Central memory CD8-positive, alpha-beta T cell (primary cell): ENCODE data around the gene LAMA4.
"Not testable (repeated sequence)": the region's sequence is repeated elsewhere in the genome, so short reads cannot be mapped to it uniquely, and the experiment has no call there.

Source experiments
- ATAC-seq: fragments of 150-1000 bp; cut with Tn5 transposase; replicated peaks from 2 replicates; pipeline ENCODE4 v1.10.0; 2022; ENCODE audit warnings: mild to moderate bottlenecking, moderate FRiP score, moderate number of reproducible peaks; ENCODE audit not compliant: poor library complexity, severe bottlenecking; ENCODE audit errors: extremely low read depth
- DNase-seq, 2 donors: peaks; one replicate each; pipeline ENCODE4 v3.0.0; 2021; ENCODE audit warnings: low spot score in 2 of 2
- H3K27ac Mint-ChIP-seq: one replicate; pipeline ENCODE4 v1.8.0; 2022; ENCODE audit warnings: low read depth, mild to moderate bottlenecking, moderate library complexity, mixed read lengths
- H3K27me3 Mint-ChIP-seq: one replicate; pipeline ENCODE4 v1.8.0; 2022; ENCODE audit warnings: mixed read lengths
- H3K36me3 Mint-ChIP-seq: one replicate; pipeline ENCODE4 v1.8.0; 2022; ENCODE audit warnings: mild to moderate bottlenecking, moderate library complexity, mixed read lengths; ENCODE audit not compliant: insufficient read depth
- H3K4me1 Mint-ChIP-seq: one replicate; pipeline ENCODE4 v1.8.0; 2022; ENCODE audit warnings: mixed read lengths
- H3K4me3 Mint-ChIP-seq: one replicate; pipeline ENCODE4 v1.8.0; 2022; ENCODE audit warnings: mild to moderate bottlenecking, moderate library complexity, mixed read lengths
- H3K9me3 Mint-ChIP-seq: one replicate; pipeline ENCODE4 v1.8.0; 2022; ENCODE audit warnings: mixed read lengths

Gene LAMA4

DNA sequence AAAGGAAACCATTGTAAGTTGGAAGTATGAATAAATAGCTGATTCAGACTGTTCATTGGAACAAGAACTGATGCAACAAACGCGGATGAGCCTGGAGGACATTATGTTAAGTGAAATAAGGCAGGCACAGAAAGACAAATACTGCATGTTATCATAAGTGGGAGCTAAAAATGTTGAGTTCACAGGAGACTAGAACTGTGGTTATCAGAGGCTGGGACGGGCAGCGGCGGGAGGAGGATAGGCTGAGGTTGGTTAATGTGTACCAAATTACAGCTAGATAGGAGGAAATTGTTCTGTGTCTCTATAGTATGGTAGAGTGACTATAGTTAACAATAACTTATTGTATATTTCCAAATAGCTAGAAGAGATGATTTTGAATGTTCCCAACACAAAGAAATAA lies 126.2 kb downstream of the LAMA4 start:
- Mint-ChIP-seq H3K4me1 (no peaks in the 10 kb centered on the region), H3K27me3 (peaks cover 43% of the 10 kb centered on the region)
- no peak for ATAC-seq

DNA sequence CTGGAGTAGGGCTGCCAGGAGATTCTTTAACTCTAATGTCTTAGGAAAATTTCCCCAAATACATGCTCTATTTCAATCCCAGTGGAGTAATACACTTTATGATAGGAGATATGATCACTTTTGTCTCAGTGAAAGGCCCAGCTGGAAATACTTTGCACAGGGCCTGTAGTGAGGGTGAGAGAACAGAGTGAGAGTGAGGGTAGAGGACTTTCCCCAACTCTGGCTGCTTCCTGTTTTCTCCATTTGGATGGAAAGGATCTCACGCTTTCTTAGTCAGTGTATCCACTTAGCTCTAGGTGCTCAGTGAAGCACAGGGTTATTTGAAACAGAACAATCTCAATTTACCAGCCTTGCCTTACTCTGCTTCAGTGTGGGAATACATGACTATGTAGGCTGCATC lies 130.4 kb downstream of the LAMA4 start:
- ATAC-seq (no peak), DNase-seq (no peak)
- Mint-ChIP-seq H3K36me3 (no peaks in the 10 kb centered on the region), H3K27ac (no peak overlapping the region), H3K9me3 (no peaks in the 10 kb centered on the region), H3K4me1 (no peaks in the 10 kb centered on the region), H3K27me3 (peaks cover 50% of the 10 kb centered on the region), H3K4me3 (no peak overlapping the region)

More for the DNA sequence above, 126.2 kb downstream of the LAMA4 start:
- no peaks in the 10 kb centered on the region for H3K9me3 Mint-ChIP-seq
- H3K27ac Mint-ChIP-seq = no peak overlapping the region
- no peak overlapping the region for H3K4me3 Mint-ChIP-seq
- no peak for DNase-seq
- no peaks in the 10 kb centered on the region for H3K36me3 Mint-ChIP-seq

DNA sequence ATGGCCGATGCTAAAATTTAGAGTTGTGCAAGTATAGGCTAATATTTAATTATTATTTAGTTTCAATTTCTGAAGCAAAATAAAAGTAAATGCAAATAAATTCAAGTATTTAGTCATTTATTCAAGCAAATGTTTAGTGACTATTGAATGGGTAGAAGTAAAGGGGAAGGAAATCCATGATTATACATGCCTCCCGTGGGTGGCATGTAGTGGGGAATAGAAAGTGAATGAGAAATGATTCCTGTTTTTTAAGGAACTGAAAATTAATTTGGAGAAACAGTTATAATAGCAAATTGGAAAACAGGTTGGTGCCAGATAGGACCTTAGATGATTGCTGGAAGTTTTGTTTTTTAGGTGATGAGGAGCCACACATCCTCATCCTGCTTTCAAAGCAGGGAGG lies 131.6 kb downstream of the LAMA4 start:
- ATAC-seq (no peak), DNase-seq (no peak)
- no peaks in the 10 kb centered on the region for H3K36me3 Mint-ChIP-seq
- H3K9me3 Mint-ChIP-seq = no peaks in the 10 kb centered on the region
- no peaks in the 10 kb centered on the region for H3K4me1 Mint-ChIP-seq
- no peak overlapping the region for H3K27ac Mint-ChIP-seq
- peaks cover 38% of the 10 kb centered on the region for H3K27me3 Mint-ChIP-seq
- H3K4me3 Mint-ChIP-seq = no peak overlapping the region

DNA sequence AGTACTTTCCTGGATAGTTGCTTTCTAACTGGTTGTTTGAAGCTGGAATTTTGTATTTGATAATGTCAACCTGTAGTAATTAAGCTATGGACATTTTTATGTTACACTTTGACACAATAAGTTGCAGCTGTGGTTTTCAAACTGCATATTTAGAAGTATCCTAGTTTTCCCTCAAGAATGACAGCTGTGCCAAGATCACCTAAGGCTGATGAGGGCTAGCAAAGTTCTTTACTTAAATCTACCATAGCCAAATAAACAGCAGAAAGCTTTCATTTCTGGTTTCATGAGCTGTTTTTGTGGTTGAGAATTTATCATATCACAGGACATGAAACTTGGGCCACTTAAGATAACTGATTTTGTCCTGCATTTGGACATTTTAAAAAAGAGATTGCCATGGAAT lies 136.3 kb downstream of the LAMA4 start:
- H3K27ac Mint-ChIP-seq = no peak overlapping the region
- DNase-seq (no peak), ATAC-seq (no peak)
- no peak overlapping the region for H3K4me3 Mint-ChIP-seq
- no peaks in the 10 kb centered on the region for H3K4me1 Mint-ChIP-seq
- no peaks in the 10 kb centered on the region for H3K9me3 Mint-ChIP-seq
- H3K27me3 Mint-ChIP-seq = peaks cover 55% of the 10 kb centered on the region
- H3K36me3 Mint-ChIP-seq = no peaks in the 10 kb centered on the region

DNA sequence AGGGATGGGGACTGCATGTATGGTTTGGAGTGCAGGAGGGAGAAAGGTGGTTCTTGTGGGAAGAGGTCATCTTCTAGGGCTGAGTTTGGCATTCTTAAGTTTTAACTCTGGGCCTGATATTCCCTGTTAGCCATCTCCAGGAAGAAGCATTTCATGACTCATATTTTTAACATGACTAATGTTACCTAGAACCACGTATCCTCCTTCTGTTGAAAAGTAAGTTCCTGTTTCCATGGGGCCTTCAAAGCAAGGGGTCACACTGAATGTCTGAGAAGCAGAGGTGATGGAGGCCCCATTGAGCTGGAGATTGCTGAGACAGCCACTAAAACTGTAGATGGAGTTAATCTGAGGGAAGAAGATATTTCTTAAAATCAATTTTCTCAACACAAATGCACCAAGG lies 136.8 kb downstream of the LAMA4 start:
- Mint-ChIP-seq H3K4me3 (no peak overlapping the region), H3K27ac (no peak overlapping the region), H3K9me3 (no peaks in the 10 kb centered on the region), H3K27me3 (peaks cover 57% of the 10 kb centered on the region), H3K36me3 (no peaks in the 10 kb centered on the region), H3K4me1 (no peaks in the 10 kb centered on the region)
- ATAC-seq = no peak
- DNase-seq = no peak

DNA sequence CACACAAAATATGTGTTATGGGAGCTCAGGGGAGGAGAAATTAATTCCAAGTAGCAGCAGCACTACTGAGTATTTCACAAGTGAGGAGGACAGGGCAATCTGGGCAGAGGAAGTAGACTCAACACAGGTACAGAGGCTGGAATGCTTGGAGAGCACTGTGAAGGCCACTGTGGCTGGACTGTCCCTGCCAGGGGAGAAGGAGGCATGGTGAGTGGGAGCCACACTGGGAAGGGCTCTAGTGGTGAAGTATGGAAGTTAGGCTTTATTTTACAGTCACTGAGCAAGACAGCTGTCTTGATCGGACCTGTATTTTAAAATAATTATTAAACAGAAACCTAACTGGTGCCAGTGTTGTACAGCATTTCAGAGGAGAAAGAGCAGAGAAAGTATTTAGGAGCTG lies 138.1 kb downstream of the LAMA4 start:
- no peaks in the 10 kb centered on the region for H3K36me3 Mint-ChIP-seq
- H3K4me3 Mint-ChIP-seq = no peak overlapping the region
- H3K9me3 Mint-ChIP-seq = no peaks in the 10 kb centered on the region
- DNase-seq (no peak), ATAC-seq (no peak)
- H3K27ac Mint-ChIP-seq = no peak overlapping the region
- H3K4me1 Mint-ChIP-seq = no peaks in the 10 kb centered on the region
- H3K27me3 Mint-ChIP-seq = peaks cover 50% of the 10 kb centered on the region

DNA sequence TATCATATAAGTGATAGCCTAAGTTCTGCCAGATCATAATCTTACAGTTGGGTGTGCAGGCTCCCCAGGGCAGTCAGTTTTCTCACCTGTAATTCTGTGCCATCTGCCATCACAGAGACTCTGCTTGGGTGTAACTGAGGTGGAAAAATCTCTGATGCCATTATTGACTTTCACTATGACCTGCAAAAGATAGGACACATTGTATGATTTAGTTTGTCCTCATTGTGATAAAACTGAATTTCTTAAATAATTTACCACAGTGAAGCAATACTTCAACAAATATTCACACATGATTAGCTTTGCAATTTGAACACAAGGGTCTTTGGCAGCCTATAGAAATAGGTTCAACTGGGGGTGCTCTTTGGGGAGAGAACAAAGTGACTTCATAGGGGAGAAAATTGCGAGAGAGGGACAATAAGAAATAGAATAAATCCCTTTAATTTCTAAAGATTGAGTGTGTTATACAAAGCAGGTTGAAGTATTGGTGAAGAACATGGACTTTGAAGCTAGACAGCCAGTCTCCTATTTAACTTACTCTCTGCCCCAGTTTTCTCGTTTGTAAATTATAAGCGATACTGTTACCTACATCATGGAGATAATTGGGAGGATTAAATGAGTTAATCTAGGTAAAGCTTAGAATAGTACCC lies 139.7 kb downstream of the LAMA4 start:
- ATAC-seq = no peak

DNA sequence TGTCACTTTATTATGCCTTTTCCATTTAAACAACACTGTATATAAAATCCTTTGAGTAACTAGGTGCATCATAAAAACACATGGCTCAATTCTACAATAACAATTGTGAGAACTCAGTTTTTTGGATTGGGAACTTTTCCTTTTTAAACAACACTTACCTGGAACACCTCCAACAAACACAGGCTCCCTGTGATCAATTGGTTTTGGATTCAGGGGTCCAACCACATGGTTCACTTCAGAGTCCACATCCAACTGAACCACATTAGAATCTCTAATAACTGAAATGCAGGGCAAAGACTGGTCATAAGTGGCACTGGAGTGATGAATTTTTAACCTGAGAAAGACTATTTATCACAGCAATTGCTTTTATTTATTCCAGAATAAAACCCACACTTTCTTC lies 140.4 kb downstream of the LAMA4 start:
- Mint-ChIP-seq H3K27me3 (peaks cover 39% of the 10 kb centered on the region), H3K4me3 (no peak overlapping the region), H3K27ac (no peak overlapping the region), H3K36me3 (no peaks in the 10 kb centered on the region), H3K4me1 (no peaks in the 10 kb centered on the region), H3K9me3 (no peaks in the 10 kb centered on the region)
- no peak for DNase-seq
- ATAC-seq = no peak

More for the DNA sequence above, 139.7 kb downstream of the LAMA4 start:
- Mint-ChIP-seq H3K36me3 (no peaks in the 10 kb centered on the region), H3K27me3 (peaks cover 40% of the 10 kb centered on the region), H3K27ac (no peak overlapping the region), H3K4me1 (no peaks in the 10 kb centered on the region), H3K9me3 (no peaks in the 10 kb centered on the region), H3K4me3 (no peak overlapping the region)
- DNase-seq = no peak

DNA sequence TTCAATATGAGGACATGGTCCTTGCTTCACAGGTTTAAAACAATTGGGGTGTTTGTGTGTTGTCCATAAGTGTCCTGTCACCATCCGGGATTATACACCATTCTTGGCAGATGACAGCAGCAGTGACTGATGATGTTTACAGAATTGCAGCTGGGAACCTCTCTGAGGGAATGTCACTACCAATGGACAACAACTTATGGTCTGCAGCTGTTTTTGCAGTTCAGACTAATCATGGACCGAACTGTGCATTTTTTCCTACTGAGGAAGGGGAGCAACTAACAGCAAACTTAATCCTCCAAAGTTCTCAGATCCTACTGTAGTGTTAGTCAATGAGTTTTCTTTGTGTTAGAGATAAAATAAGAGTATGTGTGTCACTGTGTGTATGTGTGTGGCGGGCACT lies 140.9 kb downstream of the LAMA4 start:
- DNase-seq (no peak), ATAC-seq (no peak)
- Mint-ChIP-seq H3K36me3 (no peaks in the 10 kb centered on the region), H3K9me3 (no peaks in the 10 kb centered on the region), H3K27me3 (peaks cover 39% of the 10 kb centered on the region), H3K27ac (no peak overlapping the region), H3K4me3 (no peak overlapping the region), H3K4me1 (no peaks in the 10 kb centered on the region)

DNA sequence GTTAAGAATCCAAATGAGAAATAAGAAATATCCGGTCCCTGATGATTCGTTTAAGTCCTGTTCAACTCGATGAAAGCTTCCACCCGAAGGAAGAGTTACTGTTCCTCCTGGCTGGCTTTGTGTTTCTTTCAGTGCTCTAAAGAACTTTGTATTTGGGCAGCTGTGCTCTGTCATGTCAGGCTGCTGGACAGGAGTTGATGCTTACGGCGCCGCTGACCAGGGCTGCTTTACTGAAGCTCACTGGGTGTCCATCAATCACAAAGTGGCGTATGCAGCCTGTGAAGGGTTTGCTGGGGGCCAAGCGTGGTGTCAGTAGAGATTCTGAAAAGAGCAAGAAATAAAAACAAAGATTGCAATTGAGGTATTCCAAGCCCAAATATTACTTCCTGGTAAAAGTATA lies 145.1 kb downstream of the LAMA4 start:
- Mint-ChIP-seq H3K4me1 (no peaks in the 10 kb centered on the region), H3K36me3 (no peaks in the 10 kb centered on the region), H3K4me3 (no peak overlapping the region), H3K9me3 (no peaks in the 10 kb centered on the region), H3K27me3 (peaks cover 43% of the 10 kb centered on the region), H3K27ac (no peak overlapping the region)
- ATAC-seq (no peak), DNase-seq (no peak)

DNA sequence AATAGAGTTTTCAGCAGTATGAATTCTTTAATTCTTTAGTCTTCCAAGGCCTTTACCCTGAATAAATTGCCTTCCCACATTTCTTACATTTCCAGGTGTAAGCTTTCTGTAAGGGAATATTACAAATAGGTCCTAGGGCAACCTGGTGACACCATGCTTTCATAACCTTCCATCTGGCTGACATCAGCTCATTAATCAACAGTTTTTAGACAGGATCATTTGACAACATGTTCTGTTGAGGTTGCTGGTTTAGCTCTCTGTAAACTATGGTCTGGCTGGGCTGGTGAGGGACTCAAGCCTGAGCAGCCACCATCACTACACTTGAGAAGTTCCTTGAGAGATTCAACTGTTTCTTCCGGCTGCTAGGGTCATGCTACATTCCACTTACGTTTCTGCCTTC lies 147.8 kb downstream of the LAMA4 start:
- peaks cover 47% of the 10 kb centered on the region for H3K27me3 Mint-ChIP-seq
- no peak overlapping the region for H3K4me3 Mint-ChIP-seq
- H3K9me3 Mint-ChIP-seq = no peaks in the 10 kb centered on the region
- no peaks in the 10 kb centered on the region for H3K4me1 Mint-ChIP-seq
- DNase-seq (no peak), ATAC-seq (no peak)
- H3K36me3 Mint-ChIP-seq = no peaks in the 10 kb centered on the region
- no peak overlapping the region for H3K27ac Mint-ChIP-seq

DNA sequence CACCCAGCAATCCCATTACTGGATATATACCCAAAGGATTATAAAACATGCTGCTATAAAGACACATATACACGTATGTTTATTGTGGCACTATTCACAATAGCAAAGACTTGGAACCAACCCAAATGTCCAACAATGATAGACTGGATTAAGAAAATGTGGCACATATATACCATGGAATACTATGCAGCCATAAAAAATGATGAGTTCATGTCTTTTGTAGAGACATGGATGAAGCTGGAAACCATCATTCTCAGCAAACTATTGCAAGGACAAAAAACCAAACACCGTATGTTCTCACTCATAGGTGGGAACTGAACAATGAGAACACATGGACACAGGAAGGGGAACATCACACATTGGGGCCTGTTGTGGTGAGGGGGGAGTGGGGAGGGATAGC lies 148.3 kb downstream of the LAMA4 start:
- H3K9me3 Mint-ChIP-seq, H3K4me1 Mint-ChIP-seq, H3K36me3 Mint-ChIP-seq, H3K27ac Mint-ChIP-seq, H3K4me3 Mint-ChIP-seq, DNase-seq, ATAC-seq: not testable (repeated sequence)
- H3K27me3 Mint-ChIP-seq = peaks cover 53% of the 10 kb centered on the region

DNA sequence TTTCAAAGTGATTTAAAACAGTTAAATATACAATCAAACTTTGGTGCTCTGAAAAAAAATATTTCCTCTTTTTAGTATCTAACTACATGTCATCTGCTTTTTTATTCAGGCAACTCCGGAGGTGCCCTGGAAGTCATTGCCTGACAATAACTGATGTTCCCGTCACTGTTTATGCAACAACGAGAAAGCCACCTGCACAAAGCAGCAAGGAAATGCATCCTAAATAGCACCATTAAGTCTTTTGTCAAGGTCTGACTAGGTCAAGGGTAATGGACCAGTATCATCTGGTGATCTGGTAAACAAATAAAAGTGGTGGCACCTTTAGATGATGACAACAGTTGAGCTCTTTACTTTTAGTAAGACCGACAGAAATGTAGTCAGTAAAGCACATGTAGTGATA lies 153.8 kb downstream of the LAMA4 start:
- Mint-ChIP-seq H3K4me1 (no peaks in the 10 kb centered on the region), H3K9me3 (no peaks in the 10 kb centered on the region)

DNA sequence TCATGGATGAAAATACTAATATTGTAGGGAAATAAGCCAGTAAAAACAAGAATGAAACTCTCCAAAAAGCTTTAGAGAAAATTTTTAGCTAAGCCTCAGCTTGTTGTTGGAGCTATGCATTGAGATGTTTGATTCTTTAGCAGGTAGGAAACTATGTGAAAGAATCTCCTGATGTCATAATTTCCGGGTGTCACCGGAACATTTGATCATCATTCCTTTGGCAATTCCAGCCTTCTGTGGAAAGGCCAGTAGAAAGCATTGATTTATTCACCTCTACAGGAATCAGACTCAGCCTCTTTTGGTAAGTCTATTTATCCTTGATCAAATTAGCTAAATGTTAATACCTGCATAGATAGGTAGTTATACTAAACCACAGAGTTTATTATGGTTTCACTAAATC lies 157.5 kb downstream of the LAMA4 start:
- Mint-ChIP-seq H3K36me3 (peaks cover 3% of the 10 kb centered on the region), H3K9me3 (no peaks in the 10 kb centered on the region), H3K4me1 (no peaks in the 10 kb centered on the region), H3K4me3 (no peak overlapping the region), H3K27ac (no peak overlapping the region), H3K27me3 (peaks cover 37% of the 10 kb centered on the region)
- no peak for ATAC-seq
- DNase-seq = no peak

More for the DNA sequence above, 153.8 kb downstream of the LAMA4 start:
- Mint-ChIP-seq H3K27me3 (peaks cover 48% of the 10 kb centered on the region), H3K27ac (no peak overlapping the region), H3K36me3 (peaks cover 3% of the 10 kb centered on the region), H3K4me3 (no peak overlapping the region)
- no peak for ATAC-seq
- DNase-seq = no peak
